GM21786 (cell line): ENCODE results near the gene OTOP1.
"Not testable (repeated sequence)": the region's sequence is repeated elsewhere in the genome, so short reads cannot be mapped to it uniquely, and the experiment has no call there.

ENCODE experiments used
- ATAC-seq: cut with Tn5 transposase; IDR thresholded peaks from one replicate; pipeline ENCODE4 v1.9.1; 2021; ENCODE audit not compliant: unreplicated experiment

Gene OTOP1

GRCh38 chr4:4164532-4165173 lies 62.1 kb downstream of the OTOP1 start:
- ATAC-seq: not testable (repeated sequence)

GRCh38 chr4:4162186-4162585 lies 64.5 kb downstream of the OTOP1 start:
- ATAC-seq: not testable (repeated sequence)

GRCh38 chr4:4160956-4161665 lies 65.6 kb downstream of the OTOP1 start:
- not testable (repeated sequence) for ATAC-seq

GRCh38 chr4:4145622-4146021 lies 81.1 kb downstream of the OTOP1 start:
- ATAC-seq: not testable (repeated sequence)

GRCh38 chr4:4143376-4143775 lies 83.4 kb downstream of the OTOP1 start:
- not testable (repeated sequence) for ATAC-seq

- not testable (repeated sequence) for ATAC-seq
These were observed 84.0 kb downstream of the OTOP1 start for GRCh38 chr4:4142679-4143078.

GRCh38 chr4:4141186-4141585 lies 85.5 kb downstream of the OTOP1 start:
- not testable (repeated sequence) for ATAC-seq
